KMS-11 (cell line): ENCODE data around the gene MAP4K4.

Experiments
- H2AFZ ChIP-seq: fragments of 200-600 bp; sonication (generic); 2 replicates; pipeline ENCODE4 v1.6.1; 2016; ENCODE audit warnings: antibody characterized with exemption, mixed run types, low read depth
- H3K27ac ChIP-seq: fragments of 200-600 bp; sonication (generic); 2 replicates; pipeline ENCODE4 v1.6.1; 2016; ENCODE audit warnings: mild to moderate bottlenecking, mixed run types
- H3K27me3 ChIP-seq: fragments of 200-600 bp; sonication (generic); 2 replicates; pipeline ENCODE4 v1.6.1; 2017; ENCODE audit warnings: mild to moderate bottlenecking, low read depth, mixed run types, moderate library complexity; ENCODE audit not compliant: insufficient read depth
- H3K36me3 ChIP-seq: fragments of 200-600 bp; sonication (generic); 2 replicates; pipeline ENCODE4 v1.6.1; 2017; ENCODE audit warnings: mild to moderate bottlenecking, mixed run types; ENCODE audit not compliant: insufficient read depth
- H3K4me1 ChIP-seq: fragments of 200-600 bp; sonication (generic); 2 replicates; pipeline ENCODE4 v1.6.1; 2016; ENCODE audit warnings: mild to moderate bottlenecking, low read depth, mixed run types; ENCODE audit not compliant: poor library complexity, severe bottlenecking
- H3K4me2 ChIP-seq: fragments of 200-600 bp; sonication (generic); 2 replicates; pipeline ENCODE4 v1.7.0; 2016; ENCODE audit warnings: mild to moderate bottlenecking, mixed run types
- H3K4me3 ChIP-seq: fragments of 200-600 bp; sonication (generic); IDR thresholded peaks from 2 replicates; pipeline ENCODE4 v1.6.1; 2017; ENCODE audit warnings: low read depth, low read length, mixed read lengths; ENCODE audit not compliant: insufficient read depth
- H3K79me2 ChIP-seq: fragments of 200-600 bp; sonication (generic); 2 replicates; pipeline ENCODE4 v1.6.1; 2016; ENCODE audit warnings: low read depth, mixed run types; ENCODE audit not compliant: insufficient read depth
- H3K9ac ChIP-seq: fragments of 200-600 bp; sonication (generic); 2 replicates; pipeline ENCODE4 v1.6.1; 2016; ENCODE audit warnings: mild to moderate bottlenecking, mixed run types
- H4K20me1 ChIP-seq: fragments of 200-600 bp; sonication (generic); 2 replicates; pipeline ENCODE4 v1.6.1; 2016; ENCODE audit warnings: mild to moderate bottlenecking, mixed run types; ENCODE audit not compliant: insufficient read depth
- TF ChIP-seq, protein P1 (sequence below): fragments of 200-600 bp; sonication (generic); conservative IDR thresholded peaks from 2 replicates; pipeline ENCODE4 v1.6.1; 2017; ENCODE audit warnings: low read depth, mild to moderate bottlenecking, antibody characterized with exemption, low read length, moderate library complexity, mixed read lengths

Gene MAP4K4

DNA sequence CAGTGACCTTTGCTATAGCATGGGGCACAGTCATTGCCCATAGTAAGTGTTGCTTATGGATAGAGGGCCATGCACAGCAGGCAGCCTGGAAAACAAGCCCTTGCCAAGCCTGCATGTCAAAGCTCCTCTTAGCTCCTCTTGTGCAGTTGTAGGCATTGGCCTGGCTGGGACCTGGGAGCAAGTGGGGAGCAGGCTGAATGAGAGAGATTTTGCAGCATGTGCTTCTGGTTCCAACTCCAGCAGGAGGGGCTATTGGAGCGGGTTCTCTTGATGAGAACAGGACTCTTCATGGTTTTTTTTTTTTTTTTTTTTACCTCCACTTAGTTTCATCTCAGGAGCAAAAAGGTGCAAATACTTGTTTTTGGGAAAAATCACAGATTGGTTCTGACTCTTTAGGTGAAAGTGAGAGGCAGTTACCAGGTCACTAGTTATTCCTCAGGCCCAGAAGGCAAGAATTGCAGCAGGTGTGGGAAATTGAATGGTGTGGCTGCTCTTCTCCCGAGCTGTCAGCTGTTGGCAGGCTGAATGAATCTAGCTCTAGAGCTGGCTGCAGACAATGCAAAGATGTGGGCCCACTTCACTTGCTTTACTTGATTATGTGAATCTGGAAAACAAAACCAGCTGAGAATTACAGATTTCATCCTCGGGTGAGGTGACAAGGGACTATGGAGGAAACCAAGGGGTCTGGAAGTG, 95.9 kb downstream of the MAP4K4 start:
- Histone ChIP-seq H3K4me2 (no peak overlapping the region), H3K36me3 (no peaks in the 10 kb centered on the region), H2AFZ (no peak overlapping the region), H3K9ac (no peak overlapping the region), H3K27me3 (no peaks in the 10 kb centered on the region), H3K27ac (no peak overlapping the region), H3K79me2 (0 out of 2 replicates have a peak, but pooled peaks cover 5% of the 10 kb centered on the region), H3K4me1 (no peaks in the 10 kb centered on the region), H4K20me1 (no peaks in the 10 kb centered on the region), H3K4me3 (no peak overlapping the region)
- TF ChIP-seq, protein P1, sequence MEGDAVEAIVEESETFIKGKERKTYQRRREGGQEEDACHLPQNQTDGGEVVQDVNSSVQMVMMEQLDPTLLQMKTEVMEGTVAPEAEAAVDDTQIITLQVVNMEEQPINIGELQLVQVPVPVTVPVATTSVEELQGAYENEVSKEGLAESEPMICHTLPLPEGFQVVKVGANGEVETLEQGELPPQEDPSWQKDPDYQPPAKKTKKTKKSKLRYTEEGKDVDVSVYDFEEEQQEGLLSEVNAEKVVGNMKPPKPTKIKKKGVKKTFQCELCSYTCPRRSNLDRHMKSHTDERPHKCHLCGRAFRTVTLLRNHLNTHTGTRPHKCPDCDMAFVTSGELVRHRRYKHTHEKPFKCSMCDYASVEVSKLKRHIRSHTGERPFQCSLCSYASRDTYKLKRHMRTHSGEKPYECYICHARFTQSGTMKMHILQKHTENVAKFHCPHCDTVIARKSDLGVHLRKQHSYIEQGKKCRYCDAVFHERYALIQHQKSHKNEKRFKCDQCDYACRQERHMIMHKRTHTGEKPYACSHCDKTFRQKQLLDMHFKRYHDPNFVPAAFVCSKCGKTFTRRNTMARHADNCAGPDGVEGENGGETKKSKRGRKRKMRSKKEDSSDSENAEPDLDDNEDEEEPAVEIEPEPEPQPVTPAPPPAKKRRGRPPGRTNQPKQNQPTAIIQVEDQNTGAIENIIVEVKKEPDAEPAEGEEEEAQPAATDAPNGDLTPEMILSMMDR = no peak

DNA sequence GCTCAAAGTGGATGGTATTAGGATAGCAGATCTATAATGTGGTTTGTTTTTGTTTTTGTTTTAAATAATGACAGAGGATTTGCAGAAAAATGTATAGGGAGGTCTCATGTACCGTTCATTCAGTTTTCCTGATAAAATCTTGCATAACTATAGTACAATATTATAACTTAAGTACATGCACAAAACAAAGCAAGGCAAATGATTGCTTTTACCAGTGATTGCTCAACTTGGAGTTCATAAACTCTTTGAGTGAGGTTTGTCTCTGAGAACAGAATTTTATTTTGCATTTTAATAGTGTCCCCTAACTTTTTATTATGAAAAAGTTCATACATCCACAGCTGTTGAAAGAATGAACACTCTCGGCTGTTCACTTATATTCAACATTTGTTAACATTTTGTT, 96.6 kb downstream of the MAP4K4 start:
- Histone ChIP-seq H3K27me3 (no peaks in the 10 kb centered on the region), H3K4me2 (no peak overlapping the region), H3K4me1 (no peaks in the 10 kb centered on the region), H2AFZ (no peak overlapping the region), H4K20me1 (no peaks in the 10 kb centered on the region), H3K36me3 (no peaks in the 10 kb centered on the region), H3K9ac (no peak overlapping the region), H3K4me3 (no peak overlapping the region), H3K27ac (no peak overlapping the region), H3K79me2 (0 out of 2 replicates have a peak, but pooled peaks cover 5% of the 10 kb centered on the region)
- TF ChIP-seq, protein P1 = no peak

DNA sequence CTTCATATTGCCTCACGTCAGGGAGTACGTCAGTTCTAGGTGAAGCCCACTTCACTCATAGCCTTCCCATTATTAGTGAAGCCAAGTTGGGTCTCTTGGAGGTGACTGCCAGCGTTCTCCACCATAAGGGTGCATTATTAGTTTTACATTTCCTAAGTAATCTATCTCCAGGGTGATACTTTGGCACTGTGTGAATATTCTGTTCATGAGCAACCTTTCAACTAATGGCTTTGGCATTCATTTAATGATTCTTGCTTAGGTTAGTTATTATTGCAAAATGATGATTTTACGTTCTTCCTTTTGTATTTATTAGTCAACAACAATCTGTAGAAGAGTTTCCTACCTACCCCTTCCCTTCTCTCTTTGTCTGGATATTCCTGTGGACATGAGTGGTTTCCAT, 97.5 kb downstream of the MAP4K4 start:
- Histone ChIP-seq H3K4me2 (no peak overlapping the region), H3K4me1 (no peaks in the 10 kb centered on the region), H3K27me3 (no peaks in the 10 kb centered on the region), H3K9ac (no peak overlapping the region), H3K36me3 (no peaks in the 10 kb centered on the region), H3K4me3 (no peak overlapping the region), H4K20me1 (no peaks in the 10 kb centered on the region), H3K79me2 (0 out of 2 replicates have a peak, but pooled peaks cover 5% of the 10 kb centered on the region), H2AFZ (no peak overlapping the region), H3K27ac (no peak overlapping the region)
- TF ChIP-seq, protein P1 = no peak

DNA sequence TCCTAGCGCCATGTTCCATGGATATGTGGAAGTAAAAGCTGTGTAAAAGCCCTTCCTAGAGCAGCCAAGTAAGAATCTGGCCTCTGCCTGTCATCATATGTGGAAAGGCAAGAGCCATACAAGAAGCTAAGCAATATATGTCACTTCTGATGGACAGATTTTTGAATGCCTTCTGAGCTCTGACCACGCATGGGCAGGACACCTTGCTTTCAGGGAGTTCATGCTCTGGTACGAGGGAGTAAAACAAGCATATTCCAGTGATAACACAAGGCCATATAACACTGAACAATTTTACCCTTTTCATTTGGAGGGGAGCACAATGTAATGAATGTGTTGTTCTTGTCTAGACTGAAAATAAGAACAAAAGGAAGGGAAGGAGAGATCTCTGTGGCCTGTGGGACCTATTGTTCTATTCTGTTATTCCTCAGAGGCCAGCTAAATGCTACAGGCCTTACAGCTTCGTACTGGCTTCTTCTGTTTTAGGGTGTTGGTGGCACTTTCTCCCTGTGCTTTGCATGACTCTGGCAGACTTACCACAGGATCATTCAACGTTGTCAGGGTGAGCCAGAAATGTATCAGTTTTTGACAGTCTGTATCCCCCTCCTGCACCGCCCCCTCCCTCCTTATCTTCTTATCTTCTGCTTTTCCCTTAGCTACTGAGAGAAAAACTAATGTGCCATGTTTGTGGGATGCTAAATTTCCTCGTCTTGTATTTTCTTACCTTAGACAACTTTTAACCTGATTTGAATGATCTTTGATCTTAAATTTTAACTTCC, 99.5 kb downstream of the MAP4K4 start:
- Histone ChIP-seq H4K20me1 (no peaks in the 10 kb centered on the region), H3K9ac (no peak overlapping the region), H3K27ac (no peak overlapping the region), H3K79me2 (0 out of 2 replicates have a peak, but pooled peaks cover 5% of the 10 kb centered on the region), H3K4me2 (no peak overlapping the region), H3K4me3 (no peak overlapping the region), H3K27me3 (no peaks in the 10 kb centered on the region), H2AFZ (no peak overlapping the region), H3K4me1 (no peaks in the 10 kb centered on the region), H3K36me3 (no peaks in the 10 kb centered on the region)
- TF ChIP-seq, protein P1 = no peak
